ENCODE results near the gene CCT2.
A peak's percentile ranks its signal among the peaks of the same experiment; 100 is the strongest.

The CCT2 gene

GRCh38 chr12:69575346-69575745 lies 9.9 kb upstream of the CCT2 start:
- TF ChIP-seq CTCF (conservative IDR thresholded peaks at IDR 0.05; ENCODE audit: low read length) (no peak), EZH2phosphoT487 (IDR thresholded peaks at IDR 0.05; ENCODE audit: borderline replicate concordance) (no peak)
- Histone ChIP-seq H3K27me3 (ENCODE audit: insufficient read depth, low read length, poor library complexity, severe bottlenecking) (no peaks in the 10 kb centered on the region), H2AFZ (ENCODE audit: low read length) (no peak overlapping the region), H3K9me2 (replicated peaks; ENCODE audit: low read depth, low read length) (no peaks in the 10 kb centered on the region), H3K9me3 (ENCODE audit: insufficient read depth, low read depth, low read length) (no peaks in the 10 kb centered on the region), H3K9ac (ENCODE audit: low read depth, low read length, poor library complexity, severe bottlenecking) (no peak overlapping the region), H3K36me3 (ENCODE audit: insufficient read depth, low read length) (peaks cover 45% of the 10 kb centered on the region), H4K20me1 (ENCODE audit: insufficient read depth, low read length, poor library complexity, severe bottlenecking) (no peaks in the 10 kb centered on the region), H3K4me3 (ENCODE audit: low read length, poor library complexity, severe bottlenecking) (no peak overlapping the region), H3K4me1 (ENCODE audit: insufficient read depth, low read length, poor library complexity, severe bottlenecking) (peaks cover 6% of the 10 kb centered on the region), H3K4me2 (ENCODE audit: low read depth, low read length, poor library complexity, severe bottlenecking) (no peak overlapping the region), H3K79me2 (ENCODE audit: insufficient read depth, low read length) (no peaks in the 10 kb centered on the region), H3F3A (ENCODE audit: low read depth) (no peaks in the 10 kb centered on the region)

- H3K79me2 ChIP-seq (ENCODE audit: insufficient read depth, low read length) = no peaks in the 10 kb centered on the region
- TF ChIP-seq EZH2phosphoT487 (IDR thresholded peaks at IDR 0.05; ENCODE audit: borderline replicate concordance) (no peak), CTCF (conservative IDR thresholded peaks at IDR 0.05; ENCODE audit: low read length) (no peak)
- no peak overlapping the region for H3K4me3 ChIP-seq (ENCODE audit: low read length, poor library complexity, severe bottlenecking)
- H2AFZ ChIP-seq (ENCODE audit: low read length) = no peak overlapping the region
- no peaks in the 10 kb centered on the region for H3F3A ChIP-seq (ENCODE audit: low read depth)
- no peak overlapping the region for H3K4me2 ChIP-seq (ENCODE audit: low read depth, low read length, poor library complexity, severe bottlenecking)
- no peak overlapping the region for H3K9ac ChIP-seq (ENCODE audit: low read depth, low read length, poor library complexity, severe bottlenecking)
- no peaks in the 10 kb centered on the region for H3K9me2 ChIP-seq (replicated peaks; ENCODE audit: low read depth, low read length)
- peaks cover 6% of the 10 kb centered on the region for H3K4me1 ChIP-seq (ENCODE audit: insufficient read depth, low read length, poor library complexity, severe bottlenecking)
- peaks cover 26% of the 10 kb centered on the region; the same call in 1 of the 2 replicates for H3K36me3 ChIP-seq (ENCODE audit: insufficient read depth, low read length)
- H4K20me1 ChIP-seq (ENCODE audit: insufficient read depth, low read length, poor library complexity, severe bottlenecking) = no peaks in the 10 kb centered on the region
- no peaks in the 10 kb centered on the region for H3K9me3 ChIP-seq (ENCODE audit: insufficient read depth, low read depth, low read length)
- H3K27me3 ChIP-seq (ENCODE audit: insufficient read depth, low read length, poor library complexity, severe bottlenecking) = no peaks in the 10 kb centered on the region
Measured at GRCh38 chr12:69578283-69578682, 7.0 kb upstream of the CCT2 start.

DNA sequence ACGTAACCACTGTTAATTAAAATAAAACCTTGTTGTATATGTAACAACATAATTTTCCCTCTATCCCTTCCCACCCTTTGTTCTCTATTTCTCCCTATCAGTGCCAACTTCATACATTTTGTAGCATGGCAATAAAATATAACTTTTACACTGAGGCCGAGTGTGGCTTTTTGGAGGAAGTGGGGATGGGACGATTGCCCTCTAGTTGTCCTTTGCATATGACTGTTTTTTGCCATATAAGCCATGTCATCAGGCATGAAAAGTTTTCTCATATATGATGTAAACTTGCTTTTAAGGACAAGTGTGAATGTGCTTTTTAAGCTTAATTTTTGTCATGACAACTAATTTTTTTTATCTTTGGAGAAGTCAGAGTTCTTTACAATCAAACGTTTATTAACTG lies 6.2 kb upstream of the CCT2 start:
- Histone ChIP-seq H3K79me2 (ENCODE audit: insufficient read depth, low read length) (no peaks in the 10 kb centered on the region), H3K9ac (ENCODE audit: low read depth, low read length, poor library complexity, severe bottlenecking) (no peak overlapping the region), H3F3A (ENCODE audit: low read depth) (no peaks in the 10 kb centered on the region), H3K9me3 (ENCODE audit: insufficient read depth, low read depth, low read length) (no peaks in the 10 kb centered on the region), H4K20me1 (ENCODE audit: insufficient read depth, low read length, poor library complexity, severe bottlenecking) (no peaks in the 10 kb centered on the region), H3K9me2 (replicated peaks; ENCODE audit: low read depth, low read length) (no peaks in the 10 kb centered on the region), H3K36me3 (ENCODE audit: insufficient read depth, low read length) (peaks cover 19% of the 10 kb centered on the region; the same call in 1 of the 2 replicates), H3K27me3 (ENCODE audit: insufficient read depth, low read length, poor library complexity, severe bottlenecking) (no peaks in the 10 kb centered on the region), H2AFZ (ENCODE audit: low read length) (no peak overlapping the region), H3K4me1 (ENCODE audit: insufficient read depth, low read length, poor library complexity, severe bottlenecking) (peaks cover 6% of the 10 kb centered on the region), H3K4me2 (ENCODE audit: low read depth, low read length, poor library complexity, severe bottlenecking) (no peak overlapping the region), H3K4me3 (ENCODE audit: low read length, poor library complexity, severe bottlenecking) (no peak overlapping the region)
- no peak for TF ChIP-seq EZH2phosphoT487 (IDR thresholded peaks at IDR 0.05; ENCODE audit: borderline replicate concordance)
- peak; percentile 25; the same call in 1 of the 2 replicates for TF ChIP-seq CTCF (conservative IDR thresholded peaks at IDR 0.05; ENCODE audit: low read length)
